DOHH2 (cell line): ENCODE results near the gene SUOX.

ENCODE experiments used
- H3F3A ChIP-seq: fragments of 200-600 bp; sonication (generic), shearing (Covaris generic); 2 replicates; pipeline ENCODE4 v1.6.0; 2016; ENCODE audit warnings: antibody characterized with exemption, mild to moderate bottlenecking; ENCODE audit not compliant: control insufficient read depth, insufficient read depth
- H3K27ac ChIP-seq: fragments of 200-600 bp; sonication (generic); 2 replicates; pipeline ENCODE4 v1.5.1; 2014; ENCODE audit warnings: low read depth, mild to moderate bottlenecking, low read length, moderate library complexity
- H3K27me3 ChIP-seq: fragments of 200-600 bp; sonication (generic); 2 replicates; pipeline ENCODE4 v1.6.1; 2014; ENCODE audit warnings: mild to moderate bottlenecking, low read length, mixed read lengths; ENCODE audit not compliant: control insufficient read depth
- H3K36me3 ChIP-seq: fragments of 200-600 bp; sonication (generic); 2 replicates; pipeline ENCODE4 v1.6.1; 2014; ENCODE audit warnings: mild to moderate bottlenecking, low read length, moderate library complexity, mixed read lengths; ENCODE audit not compliant: control insufficient read depth
- H3K4me1 ChIP-seq: fragments of 200-600 bp; sonication (generic); 2 replicates; pipeline ENCODE4 v1.6.1; 2014; ENCODE audit warnings: mild to moderate bottlenecking, low read length, mixed read lengths; ENCODE audit not compliant: control insufficient read depth
- H3K4me2 ChIP-seq: fragments of 200-600 bp; sonication (generic); 2 replicates; pipeline ENCODE4 v1.6.0; 2014; ENCODE audit warnings: mild to moderate bottlenecking, low read length, moderate library complexity
- H3K4me3 ChIP-seq: fragments of 200-600 bp; sonication (generic); 2 replicates; pipeline ENCODE4 v1.5.1; 2014; ENCODE audit warnings: mild to moderate bottlenecking, low read length, mixed read lengths
- H3K79me2 ChIP-seq: fragments of 200-600 bp; sonication (generic); 2 replicates; pipeline ENCODE4 v1.6.1; 2014; ENCODE audit warnings: mild to moderate bottlenecking, low read length, mixed read lengths; ENCODE audit not compliant: control insufficient read depth
- H3K9me2 ChIP-seq: fragments of 200-600 bp; sonication (generic); replicated peaks from 2 replicates; pipeline ENCODE4 v1.6.1; 2014; ENCODE audit warnings: mild to moderate bottlenecking, low read length, mixed read lengths; ENCODE audit not compliant: control insufficient read depth
- H3K9me3 ChIP-seq: fragments of 200-600 bp; sonication (generic); 2 replicates; pipeline ENCODE4 v1.6.1; 2014; ENCODE audit warnings: antibody characterized with exemption, low read length, mixed read lengths; ENCODE audit not compliant: control insufficient read depth, insufficient read depth
- H4K20me1 ChIP-seq: fragments of 200-600 bp; sonication (generic); 2 replicates; pipeline ENCODE4 v1.6.0; 2014; ENCODE audit warnings: low read depth, mild to moderate bottlenecking, antibody characterized with exemption, low read length, moderate library complexity; ENCODE audit not compliant: control insufficient read depth, insufficient read depth
- CTCF ChIP-seq: fragments of 200-600 bp; sonication (generic); IDR thresholded peaks from one replicate; pipeline ENCODE4 v1.5.1; 2014; ENCODE audit warnings: antibody characterized with exemption, mild to moderate bottlenecking, low read depth, low read length; ENCODE audit not compliant: poor library complexity, severe bottlenecking
- EZH2phosphoT487 ChIP-seq: fragments of 200-600 bp; sonication (generic); IDR thresholded peaks from 2 replicates; pipeline ENCODE4 v1.6.1; 2017; ENCODE audit warnings: borderline replicate concordance, mild to moderate bottlenecking, antibody characterized with exemption, low read length, moderate library complexity, mixed read lengths

SUOX gene

GRCh38 chr12:55991110-55991509 is 6.0 kb upstream of the SUOX start:
- H3F3A ChIP-seq, result peaks cover 7% of the 10 kb centered on the region
- no peak overlapping the region for H3K27ac ChIP-seq
- no peaks in the 10 kb centered on the region for H3K9me3 ChIP-seq
- no peaks in the 10 kb centered on the region for H3K27me3 ChIP-seq
- no peaks in the 10 kb centered on the region for H4K20me1 ChIP-seq
- no peaks in the 10 kb centered on the region for H3K79me2 ChIP-seq
- no peak overlapping the region for H3K4me2 ChIP-seq
- H3K9me2 ChIP-seq, result no peaks in the 10 kb centered on the region
- no peak overlapping the region for H3K4me3 ChIP-seq
- TF ChIP-seq CTCF (no peak), EZH2phosphoT487 (no peak)
- H3K4me1 ChIP-seq, result 0 out of 2 replicates have a peak, but pooled peaks cover 2% of the 10 kb centered on the region
- H3K36me3 ChIP-seq, result peaks cover 40% of the 10 kb centered on the region

- Histone ChIP-seq H3K36me3 (peaks cover 40% of the 10 kb centered on the region), H3K79me2 (no peaks in the 10 kb centered on the region), H3K9me3 (no peaks in the 10 kb centered on the region), H3K27me3 (peaks cover 13% of the 10 kb centered on the region), H3K27ac (no peak overlapping the region), H3F3A (peaks cover 7% of the 10 kb centered on the region), H3K4me1 (peaks cover 9% of the 10 kb centered on the region), H3K4me2 (no peak overlapping the region), H4K20me1 (no peaks in the 10 kb centered on the region), H3K4me3 (no peak overlapping the region), H3K9me2 (no peaks in the 10 kb centered on the region)
- TF ChIP-seq CTCF (no peak), EZH2phosphoT487 (no peak)
Observed at GRCh38 chr12:55993230-55993853, 3.7 kb upstream of the SUOX start.

GRCh38 chr12:55995366-55995765 is 1.7 kb upstream of the SUOX start:
- H3K27me3 ChIP-seq, result peaks cover 13% of the 10 kb centered on the region
- no peak for TF ChIP-seq EZH2phosphoT487
- TF ChIP-seq CTCF, result no peak
- peaks cover 7% of the 10 kb centered on the region for H3F3A ChIP-seq
- H3K27ac ChIP-seq, result no peak overlapping the region
- H3K36me3 ChIP-seq, result peaks cover 31% of the 10 kb centered on the region
- no peak overlapping the region for H3K4me2 ChIP-seq
- H3K9me2 ChIP-seq, result no peaks in the 10 kb centered on the region
- H3K4me3 ChIP-seq, result no peak overlapping the region
- no peaks in the 10 kb centered on the region for H3K9me3 ChIP-seq
- no peaks in the 10 kb centered on the region for H4K20me1 ChIP-seq
- H3K79me2 ChIP-seq, result no peaks in the 10 kb centered on the region
- peaks cover 9% of the 10 kb centered on the region for H3K4me1 ChIP-seq
